ENCODE results near the gene ALK.

Gene ALK

GRCh38 chr2:29619689-29620088, 301.7 kb downstream of the ALK start:
- TF ChIP-seq POLR2A (IDR thresholded peaks at IDR 0.05; ENCODE audit: low read length) (no peak), GATA1 (IDR thresholded peaks at IDR 0.05; ENCODE audit: low read depth, low read length) (no peak)
- no peak for DNase-seq

- DNase-seq: no peak
- no peak for TF ChIP-seq GATA1 (IDR thresholded peaks at IDR 0.05; ENCODE audit: low read depth, low read length)
These were observed 303.4 kb downstream of the ALK start for GRCh38 chr2:29618024-29618423.

GRCh38 chr2:29617351-29617750, 304.0 kb downstream of the ALK start:
- no peak for DNase-seq
- no peak for TF ChIP-seq GATA1 (IDR thresholded peaks at IDR 0.05; ENCODE audit: low read depth, low read length)
- no peak for TF ChIP-seq POLR2A (IDR thresholded peaks at IDR 0.05; ENCODE audit: low read length)

GRCh38 chr2:29616569-29616968, 304.8 kb downstream of the ALK start:
- TF ChIP-seq GATA1 (IDR thresholded peaks at IDR 0.05; ENCODE audit: low read depth, low read length): no peak
- no peak for TF ChIP-seq POLR2A (IDR thresholded peaks at IDR 0.05; ENCODE audit: low read length)

GRCh38 chr2:29615841-29616240, 305.5 kb downstream of the ALK start:
- DNase-seq: no peak
- TF ChIP-seq GATA1 (IDR thresholded peaks at IDR 0.05; ENCODE audit: low read depth, low read length) (no peak), POLR2A (IDR thresholded peaks at IDR 0.05; ENCODE audit: low read length) (no peak)

More at GRCh38 chr2:29616569-29616968, 304.8 kb downstream of the ALK start:
- no peak for DNase-seq

GRCh38 chr2:29615183-29615582, 306.2 kb downstream of the ALK start:
- DNase-seq: no peak
- TF ChIP-seq GATA1 (IDR thresholded peaks at IDR 0.05; ENCODE audit: low read depth, low read length) (no peak), POLR2A (IDR thresholded peaks at IDR 0.05; ENCODE audit: low read length) (no peak)

DNA sequence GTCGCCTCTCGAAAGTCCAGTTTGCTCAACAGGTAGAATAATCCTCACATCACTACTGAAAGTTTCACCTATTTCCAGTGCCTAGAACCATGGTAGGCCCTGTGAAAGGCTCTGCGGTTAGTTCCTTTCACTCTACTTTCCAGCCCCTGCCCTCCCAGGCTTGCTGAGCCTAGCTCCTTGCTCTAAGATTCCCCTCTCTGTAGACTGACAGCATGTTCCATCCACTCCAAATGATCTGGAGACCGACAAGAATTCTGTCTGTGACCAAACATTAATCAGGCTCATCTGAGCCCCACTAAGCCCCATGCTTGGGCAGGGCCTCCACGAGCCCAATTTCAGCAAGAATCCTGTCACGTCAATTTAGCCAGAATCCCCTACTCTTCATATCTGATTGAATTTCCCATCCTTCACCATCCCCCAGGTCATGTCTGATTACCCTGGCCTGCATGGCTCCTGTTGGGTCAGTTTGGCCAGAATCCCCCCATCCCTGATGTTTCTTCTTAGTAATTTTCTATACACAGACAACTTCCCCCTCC, 307.0 kb downstream of the ALK start:
- TF ChIP-seq POLR2A (IDR thresholded peaks at IDR 0.05; ENCODE audit: low read length): no peak
- TF ChIP-seq GATA1 (IDR thresholded peaks at IDR 0.05; ENCODE audit: low read depth, low read length): no peak
- no peak for DNase-seq

DNA sequence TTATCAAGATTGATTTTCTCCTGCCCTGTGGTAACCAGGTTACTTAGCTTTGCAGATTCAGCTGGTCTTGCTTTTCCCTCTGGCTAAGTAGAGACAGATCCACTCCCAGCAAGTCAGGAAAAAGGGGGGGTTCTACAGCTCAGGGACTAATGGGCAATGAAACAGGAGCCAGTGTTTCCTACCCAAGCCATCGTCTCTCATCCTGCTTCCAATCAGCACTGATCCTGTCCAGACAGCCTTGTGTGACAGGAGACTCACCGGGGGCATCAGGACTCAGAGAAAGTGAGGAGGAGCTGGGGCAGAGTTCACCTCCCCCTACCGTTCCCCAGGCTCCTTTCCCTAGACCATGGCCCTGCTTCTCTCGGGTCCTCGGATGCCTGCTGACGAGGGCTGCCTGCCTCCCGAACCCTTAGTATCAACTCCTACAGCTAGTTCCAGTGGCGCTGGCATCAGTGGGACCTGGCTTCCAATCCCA, 307.6 kb downstream of the ALK start:
- TF ChIP-seq POLR2A (IDR thresholded peaks at IDR 0.05; ENCODE audit: low read length) (no peak), GATA1 (IDR thresholded peaks at IDR 0.05; ENCODE audit: low read depth, low read length) (no peak)
- DNase-seq: no peak

DNA sequence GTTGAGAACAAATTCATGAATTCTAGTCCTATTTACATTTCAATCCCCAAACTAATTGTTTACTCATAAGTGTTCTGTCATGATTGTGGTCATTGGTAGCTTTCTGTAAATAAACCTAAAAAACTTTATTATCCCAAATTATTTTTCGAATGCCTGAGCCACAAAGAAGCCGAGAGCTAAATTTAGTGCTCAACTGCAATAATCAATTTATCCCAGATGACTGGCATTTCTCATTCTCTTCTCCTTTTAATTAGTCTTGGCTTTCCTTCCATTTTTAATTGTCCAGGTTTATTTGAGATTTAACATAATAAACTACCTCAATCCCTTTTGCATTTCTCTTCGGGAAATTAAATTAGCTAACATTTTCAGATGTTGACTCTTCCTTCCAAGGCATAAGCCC, 308.3 kb downstream of the ALK start:
- TF ChIP-seq GATA1 (IDR thresholded peaks at IDR 0.05; ENCODE audit: low read depth, low read length) (no peak), POLR2A (IDR thresholded peaks at IDR 0.05; ENCODE audit: low read length) (no peak)
- DNase-seq: no peak

DNA sequence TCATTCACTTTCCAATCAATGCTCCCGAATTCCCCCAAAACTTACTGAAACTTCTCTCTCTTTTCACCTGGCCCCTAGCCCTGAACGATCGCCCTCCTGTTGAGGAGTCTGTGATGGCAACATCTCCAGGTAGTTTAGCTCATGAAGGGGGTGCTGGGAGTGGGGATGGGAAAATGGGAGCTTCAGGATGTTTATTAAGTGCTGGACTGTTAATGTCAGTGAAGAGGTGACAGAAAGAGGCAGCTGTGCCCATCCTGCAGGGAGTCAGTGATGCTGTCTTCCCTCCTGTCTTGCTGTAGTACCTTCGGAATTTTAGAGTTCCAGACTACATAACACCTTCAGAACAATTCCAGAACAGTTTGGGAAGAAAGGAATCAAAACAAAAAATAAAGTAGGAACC, 308.8 kb downstream of the ALK start:
- TF ChIP-seq GATA1 (IDR thresholded peaks at IDR 0.05; ENCODE audit: low read depth, low read length) (no peak), POLR2A (IDR thresholded peaks at IDR 0.05; ENCODE audit: low read length) (no peak)
- DNase-seq: no peak

- no peak for TF ChIP-seq GATA1 (IDR thresholded peaks at IDR 0.05; ENCODE audit: low read depth, low read length)
- no peak for TF ChIP-seq POLR2A (IDR thresholded peaks at IDR 0.05; ENCODE audit: low read length)
- DNase-seq: no peak
These were observed 309.5 kb downstream of the ALK start for GRCh38 chr2:29611850-29612249.

- TF ChIP-seq GATA1 (IDR thresholded peaks at IDR 0.05; ENCODE audit: low read depth, low read length) (no peak), POLR2A (IDR thresholded peaks at IDR 0.05; ENCODE audit: low read length) (no peak)
- DNase-seq: no peak
These were observed 310.1 kb downstream of the ALK start for GRCh38 chr2:29611261-29611660.

GRCh38 chr2:29610569-29610968, 310.8 kb downstream of the ALK start:
- TF ChIP-seq GATA1 (IDR thresholded peaks at IDR 0.05; ENCODE audit: low read depth, low read length): no peak
- no peak for TF ChIP-seq POLR2A (IDR thresholded peaks at IDR 0.05; ENCODE audit: low read length)
- no peak for DNase-seq

GRCh38 chr2:29607038-29607420, 314.4 kb downstream of the ALK start:
- DNase-seq: no peak
- TF ChIP-seq POLR2A (IDR thresholded peaks at IDR 0.05; ENCODE audit: low read length): no peak
- TF ChIP-seq GATA1 (IDR thresholded peaks at IDR 0.05; ENCODE audit: low read depth, low read length): no peak

DNA sequence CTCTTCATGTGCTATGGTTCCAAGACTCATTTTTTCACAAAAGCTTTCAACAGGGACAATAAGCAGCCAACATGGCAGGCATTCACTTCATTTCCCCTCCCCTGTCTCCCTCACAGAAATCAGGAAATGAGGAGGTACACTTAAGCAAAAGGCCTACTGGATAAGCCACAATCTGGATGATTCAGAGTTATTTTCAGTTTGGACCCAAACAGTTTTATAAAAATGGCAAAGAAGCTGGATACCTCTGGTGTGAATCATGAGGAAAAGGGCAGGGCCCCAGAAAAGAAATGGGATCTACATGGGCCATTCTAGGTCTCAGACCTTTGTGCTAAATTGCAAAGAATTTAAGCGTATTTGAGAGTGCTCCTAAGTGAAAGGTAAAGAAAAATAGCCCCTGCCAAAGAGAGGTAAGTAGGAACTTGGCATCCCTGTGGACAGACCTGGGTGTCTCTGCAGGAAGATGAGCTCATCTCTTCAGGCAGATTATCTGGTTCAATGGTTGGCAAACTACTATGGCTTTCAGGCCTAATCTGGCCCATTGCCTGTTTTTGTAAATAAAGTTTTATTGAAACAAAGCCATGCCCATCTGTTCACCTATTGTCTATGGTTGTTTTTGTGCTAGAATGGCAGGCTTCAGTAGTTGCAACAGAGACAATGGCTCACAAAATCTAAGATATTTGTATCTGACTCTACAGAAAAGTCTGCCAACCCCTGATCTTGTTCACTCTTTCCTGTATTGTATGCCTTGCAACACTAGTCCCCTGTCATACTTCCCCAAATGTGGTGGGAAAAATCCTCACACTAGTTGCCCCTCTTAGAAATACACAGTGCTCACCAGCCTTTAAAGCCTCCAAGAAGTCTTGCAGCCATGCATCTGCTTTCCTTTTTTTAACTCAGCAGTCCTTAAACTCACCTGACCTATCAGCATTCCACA, 315.0 kb downstream of the ALK start:
- DNase-seq: no peak
- TF ChIP-seq GATA1 (IDR thresholded peaks at IDR 0.05; ENCODE audit: low read depth, low read length) (no peak), POLR2A (IDR thresholded peaks at IDR 0.05; ENCODE audit: low read length) (no peak)
